ENCODE data around the gene PIAS1. TPM values are rescaled to one million over a fixed set of nuclear protein-coding genes. Genes with fewer than 3 reads are reported as not detected.
A peak's percentile ranks its signal among the peaks of the same experiment; 100 is the strongest.
"Not testable (repeated sequence)": the region's sequence is repeated elsewhere in the genome, so short reads cannot be mapped to it uniquely, and the experiment has no call there.

PIAS1 gene
- 59.9 TPM for total RNA-seq

GRCh38 chr15:68053701-68054627 is at the start of gene PIAS1:
Gene PIAS1 (plus strand): TSS chr15:68054315. CDS start chr15:68054327, 12 bp downstream.
- DNase-seq (ENCODE audit: low spot score) (peak; percentile 96), ATAC-seq (peak; percentile 98)
- intact Hi-C loops (cut with DNase I), result no loop called here

DNA sequence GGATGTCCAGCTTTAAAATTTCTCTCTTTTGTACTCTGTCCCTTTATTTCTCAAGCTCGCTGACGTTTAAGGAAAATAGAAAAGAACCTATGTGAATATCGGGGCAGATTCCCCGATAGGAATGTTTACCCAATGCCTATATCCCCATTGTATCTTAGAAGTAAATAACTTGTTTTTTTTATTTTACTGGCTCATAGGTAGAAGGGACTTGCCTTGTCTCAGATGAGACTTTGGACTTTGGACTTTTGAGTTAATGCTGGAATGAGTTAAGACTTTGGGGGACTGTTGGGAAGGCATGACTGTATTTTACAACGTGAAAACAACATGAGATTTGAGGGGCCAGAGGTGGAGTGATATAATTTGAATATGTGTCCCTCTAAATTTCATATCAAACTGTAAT is 46.5 kb upstream of the PIAS1 start:
- intact Hi-C loops (cut with DNase I); DNase-seq (ENCODE audit: low spot score): not testable (repeated sequence)

DNA sequence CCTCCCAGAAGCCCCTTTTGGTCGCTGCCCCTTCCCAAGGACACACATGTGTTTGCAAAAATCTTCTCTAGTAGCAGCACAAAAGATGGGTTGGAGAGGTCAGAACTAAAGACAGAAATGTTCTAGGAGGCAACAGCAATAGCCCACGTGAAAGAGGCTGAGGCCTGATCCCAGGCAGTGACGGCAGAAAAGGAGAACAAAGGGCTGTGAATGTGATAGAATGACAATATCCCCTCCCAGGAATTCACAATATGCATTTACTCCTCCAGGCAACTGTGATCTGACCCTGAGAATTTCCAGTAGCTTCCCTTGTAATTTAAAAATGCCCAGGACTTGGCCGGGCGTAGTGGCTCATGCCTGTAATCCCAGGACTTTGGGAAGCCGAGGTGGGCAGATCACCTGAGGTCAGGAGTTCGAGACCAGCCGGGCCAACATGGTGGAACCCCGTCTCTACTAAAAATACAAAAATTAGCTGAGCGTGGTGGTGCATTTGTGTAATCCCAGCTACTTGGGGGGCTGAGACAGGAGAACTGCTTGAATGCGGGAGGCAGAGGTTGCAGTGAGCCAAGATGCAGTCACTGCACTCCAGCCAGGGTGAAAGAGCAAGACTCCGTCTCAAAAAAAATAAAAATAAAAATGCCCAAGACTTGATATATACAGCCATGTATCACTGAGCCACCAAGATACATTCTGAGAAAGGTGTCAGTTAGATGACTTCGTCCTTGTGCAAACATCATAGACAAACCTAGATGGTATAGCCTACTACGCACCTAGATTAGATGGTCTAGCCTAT is 43.6 kb upstream of the PIAS1 start:
- DNase-seq (ENCODE audit: low spot score), result no peak
- ATAC-seq, result no peak
- intact Hi-C loops (cut with DNase I), result no loop called here

More for the DNA sequence above, 46.5 kb upstream of the PIAS1 start:
- ATAC-seq, result not testable (repeated sequence)

GRCh38 chr15:68012911-68013310 is 41.2 kb upstream of the PIAS1 start:
- ATAC-seq, result no peak
- intact Hi-C loops (cut with DNase I), result no loop called here

DNA sequence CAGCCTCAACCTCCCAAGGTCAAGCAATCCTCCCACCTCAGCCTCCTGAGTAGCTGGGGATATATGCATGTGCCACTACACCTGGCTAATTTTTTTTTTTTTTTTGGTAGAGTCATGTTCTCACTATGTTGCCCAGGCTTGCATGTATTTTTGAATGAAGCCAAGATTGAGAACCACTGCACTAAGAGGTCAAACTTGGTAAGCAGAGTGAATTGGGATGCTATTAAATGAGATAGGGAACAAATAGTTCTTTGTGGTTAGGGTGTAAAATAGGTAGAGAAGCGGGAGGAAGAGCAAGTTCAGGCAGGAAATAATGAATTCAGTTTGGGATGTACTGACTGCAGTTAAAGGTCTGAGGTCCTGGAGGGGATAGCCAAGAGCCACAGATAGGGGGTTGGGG is 39.9 kb upstream of the PIAS1 start:
- DNase-seq (ENCODE audit: low spot score) (no peak), ATAC-seq (no peak)
- intact Hi-C loops (cut with DNase I), result no loop called here

More at GRCh38 chr15:68012911-68013310, 41.2 kb upstream of the PIAS1 start:
- no peak for DNase-seq (ENCODE audit: low spot score)

DNA sequence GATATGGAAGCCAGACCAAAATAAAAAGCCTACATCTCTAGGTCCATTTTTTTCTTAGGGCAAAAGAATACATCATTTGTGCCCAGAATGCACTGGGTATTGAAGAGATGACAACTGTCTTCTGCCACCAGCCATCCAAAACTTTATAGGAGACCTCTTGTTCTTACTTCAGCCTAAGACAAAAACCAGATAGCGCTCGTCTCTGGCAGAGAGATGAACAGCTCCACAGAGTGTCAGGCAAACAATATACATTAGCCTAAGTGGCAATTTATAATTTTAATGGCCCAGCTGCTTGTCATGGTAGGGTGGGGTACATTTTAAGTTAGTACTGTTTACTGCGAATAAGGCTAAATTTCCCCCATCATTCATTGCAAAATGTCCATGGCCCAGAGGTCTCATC is 38.9 kb upstream of the PIAS1 start:
- ATAC-seq (no peak), DNase-seq (ENCODE audit: low spot score) (no peak)
- intact Hi-C loops (cut with DNase I), result no loop called here

GRCh38 chr15:68017201-68017600 is 36.9 kb upstream of the PIAS1 start:
- ATAC-seq (no peak), DNase-seq (ENCODE audit: low spot score) (no peak)
- intact Hi-C loops (cut with DNase I), result no loop called here

- ATAC-seq (no peak), DNase-seq (ENCODE audit: low spot score) (no peak)
- intact Hi-C loops (cut with DNase I), result no loop called here
These were observed 35.2 kb upstream of the PIAS1 start for GRCh38 chr15:68018797-68019444.

GRCh38 chr15:68019814-68020525 is 34.1 kb upstream of the PIAS1 start:
- no peak for DNase-seq (ENCODE audit: low spot score)
- no peak for ATAC-seq
- intact Hi-C loops (cut with DNase I), result no loop called here

DNA sequence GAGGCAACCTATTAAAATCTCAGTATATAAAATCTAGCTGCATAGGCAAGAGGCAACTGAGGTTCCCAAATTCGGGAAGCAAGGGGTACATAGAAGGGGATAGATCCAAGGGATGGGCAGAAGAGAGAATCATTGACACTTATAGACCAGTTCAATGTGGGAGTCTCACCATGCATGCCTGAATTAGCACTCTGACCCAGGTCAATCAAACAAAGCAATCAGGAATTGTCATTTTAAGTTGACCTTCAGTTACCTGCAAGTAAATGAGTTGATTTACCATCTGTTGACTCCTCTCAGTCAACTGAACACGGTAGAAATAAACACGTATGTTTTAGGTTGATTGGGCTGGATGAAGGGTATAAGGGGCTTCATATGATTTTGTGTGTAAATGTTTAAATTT is 33.4 kb upstream of the PIAS1 start:
- ATAC-seq (no peak), DNase-seq (ENCODE audit: low spot score) (no peak)
- intact Hi-C loops (cut with DNase I), result no loop called here

DNA sequence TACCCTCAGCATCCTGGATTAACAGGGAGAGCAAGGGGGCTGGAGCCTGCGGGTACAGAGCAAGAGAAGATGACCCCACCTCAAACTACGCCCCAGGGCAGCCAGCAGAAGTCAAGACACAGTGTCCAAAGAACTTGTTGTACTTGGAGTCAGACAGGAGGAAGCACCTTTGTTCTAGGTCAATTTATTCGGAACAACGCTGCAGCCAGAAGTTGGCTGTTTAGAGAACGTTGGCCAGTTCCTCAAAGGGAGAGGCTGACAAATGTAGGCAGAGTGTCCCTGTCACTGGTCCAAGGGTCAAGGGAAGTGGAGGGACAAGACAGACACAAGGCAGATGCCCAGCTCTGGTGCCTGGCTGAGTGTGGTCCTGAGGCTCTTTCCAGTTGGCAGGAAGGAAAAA is 32.1 kb upstream of the PIAS1 start:
- ATAC-seq, result no peak
- intact Hi-C loops (cut with DNase I), result no loop called here

DNA sequence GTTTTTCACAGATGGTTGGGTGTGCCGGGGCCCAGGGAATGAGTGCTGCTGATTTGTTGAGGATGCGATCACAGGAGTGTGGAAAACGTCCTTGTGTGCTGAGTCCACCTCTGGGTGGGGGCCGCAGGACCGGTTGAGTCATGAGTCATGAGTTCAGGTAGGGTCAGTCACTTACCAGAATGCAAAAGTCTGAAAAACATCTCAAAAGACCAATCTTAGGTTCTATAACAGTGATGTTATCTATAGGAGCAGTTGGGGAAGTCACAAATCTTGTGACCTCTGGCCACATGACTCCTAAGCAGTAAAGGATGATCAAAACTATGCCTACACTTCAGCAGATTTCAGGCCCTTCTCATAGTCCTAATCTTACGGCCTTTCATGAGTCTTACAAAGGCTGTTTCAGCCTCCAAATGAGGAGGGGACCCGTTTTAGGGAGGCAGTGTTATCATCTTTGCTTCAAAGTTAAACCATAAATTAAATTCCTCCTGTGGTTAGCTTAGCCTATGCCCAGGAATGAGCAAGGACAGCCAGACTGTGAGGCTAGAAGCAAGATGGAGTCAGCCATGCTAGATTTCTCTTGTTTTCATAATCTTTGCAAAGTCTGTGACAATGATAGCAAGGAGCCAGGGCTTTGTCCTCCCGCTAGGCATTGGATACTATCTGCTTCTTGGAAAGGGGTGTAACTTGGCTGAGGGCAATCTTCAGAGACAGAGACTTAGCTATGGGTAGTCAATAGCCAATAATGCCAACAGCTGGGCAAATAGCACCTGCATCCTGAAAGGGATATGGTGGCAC is 30.6 kb upstream of the PIAS1 start:
- ATAC-seq (no peak), DNase-seq (ENCODE audit: low spot score) (no peak)
- intact Hi-C loops (cut with DNase I), result no loop called here

More for the DNA sequence above, 32.1 kb upstream of the PIAS1 start:
- no peak for DNase-seq (ENCODE audit: low spot score)

GRCh38 chr15:68025835-68026424 is 28.2 kb upstream of the PIAS1 start:
- no peak for DNase-seq (ENCODE audit: low spot score)
- ATAC-seq, result no peak
- intact Hi-C loops (cut with DNase I), result no loop called here

- ATAC-seq, result no peak
These were observed 26.7 kb upstream of the PIAS1 start for GRCh38 chr15:68027388-68027787.

GRCh38 chr15:68028137-68028887 is 25.8 kb upstream of the PIAS1 start:
- no peak for DNase-seq (ENCODE audit: low spot score)
- ATAC-seq, result no peak
- intact Hi-C loops (cut with DNase I), result no loop called here

More at GRCh38 chr15:68027388-68027787, 26.7 kb upstream of the PIAS1 start:
- intact Hi-C loops (cut with DNase I), result no loop called here
- no peak for DNase-seq (ENCODE audit: low spot score)

DNA sequence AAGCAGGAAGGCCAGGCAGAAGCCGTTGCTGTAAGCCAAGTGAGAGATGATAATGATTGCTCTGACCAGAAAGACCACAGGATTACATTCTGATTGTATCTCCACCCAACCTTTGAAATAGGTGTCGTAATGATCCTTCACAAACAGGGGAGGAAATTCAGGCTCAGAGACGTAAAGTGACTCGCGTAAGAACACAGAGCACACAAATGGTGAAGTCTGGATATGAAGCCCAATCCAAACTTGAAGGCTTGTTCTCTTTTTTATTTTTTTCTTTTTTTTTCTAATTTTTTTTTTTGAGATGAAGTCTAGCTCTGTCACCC is 25.3 kb upstream of the PIAS1 start:
- intact Hi-C loops (cut with DNase I), result no loop called here
- ATAC-seq (no peak), DNase-seq (ENCODE audit: low spot score) (no peak)

- ATAC-seq (no peak), DNase-seq (ENCODE audit: low spot score) (no peak)
- intact Hi-C loops (cut with DNase I), result no loop called here
These were observed 24.2 kb upstream of the PIAS1 start for GRCh38 chr15:68029959-68030358.

All from sciatic nerve (tissue), 2 donors.